Osteoblast (primary cell): Measurements from ENCODE around the gene FTO. TPM values are rescaled to one million over a fixed set of nuclear protein-coding genes. Genes with fewer than 3 reads are reported as not detected.

Experiments used
- DNase-seq: peaks from one replicate; pipeline ENCODE4 v3.0.0; 2011; ENCODE audit warnings: low spot score, mixed read lengths; ENCODE audit not compliant: insufficient read length; ENCODE audit errors: missing footprints
- H2AFZ ChIP-seq: 2 replicates; pipeline ENCODE4 v1.6.0; 2011; ENCODE audit warnings: mild to moderate bottlenecking, low read length
- H3K27ac ChIP-seq: 2 replicates; pipeline ENCODE4 v1.5.1; 2011; ENCODE audit warnings: mild to moderate bottlenecking, low read depth, low read length, moderate library complexity
- H3K27me3 ChIP-seq: 2 replicates; pipeline ENCODE4 v1.6.0; 2012; ENCODE audit warnings: mild to moderate bottlenecking, control low read depth, inconsistent platforms, low read length, moderate library complexity; ENCODE audit not compliant: insufficient read depth
- H3K36me3 ChIP-seq: 2 replicates; pipeline ENCODE4 v1.5.1; 2011; ENCODE audit warnings: mild to moderate bottlenecking, low read length, control low read depth, moderate library complexity; ENCODE audit not compliant: insufficient read depth
- H3K4me1 ChIP-seq: 2 replicates; pipeline ENCODE4 v1.5.1; 2011; ENCODE audit warnings: mild to moderate bottlenecking, low read length, control low read depth, moderate library complexity; ENCODE audit not compliant: insufficient read depth
- H3K4me2 ChIP-seq: 2 replicates; pipeline ENCODE4 v1.6.0; 2011; ENCODE audit warnings: mild to moderate bottlenecking, low read length; ENCODE audit not compliant: insufficient read depth
- H3K4me3 ChIP-seq: fragments of 200-600 bp; sonication (generic); 3 replicates; pipeline ENCODE4 v1.5.1; 2012; ENCODE audit warnings: mild to moderate bottlenecking, low read length, inconsistent platforms; ENCODE audit not compliant: insufficient read depth
- H3K79me2 ChIP-seq: 2 replicates; pipeline ENCODE4 v1.6.0; 2012; ENCODE audit warnings: mild to moderate bottlenecking, low read length, control low read depth, inconsistent platforms; ENCODE audit not compliant: insufficient read depth
- H3K9me3 ChIP-seq: 2 replicates; pipeline ENCODE4 v1.5.1; 2011; ENCODE audit warnings: low read depth, low read length, control low read depth
- H4K20me1 ChIP-seq: 2 replicates; pipeline ENCODE4 v1.6.0; 2012; ENCODE audit warnings: mild to moderate bottlenecking, low read length, control low read depth; ENCODE audit not compliant: insufficient read depth
- total RNA-seq: library from RNA; depleted of rRNA; stranded (reverse); fragments of >200 nt; gene quantifications from 2 replicates; pipeline ENCODE4 v1.2.3, GENCODE V29; 2012
- TF ChIP-seq, protein P1 (sequence below): IDR thresholded peaks from 2 replicates; pipeline ENCODE4 v1.5.1; 2011; ENCODE audit warnings: mild to moderate bottlenecking, low read depth, low read length, moderate library complexity; ENCODE audit errors: extremely low read depth

The FTO gene
- total RNA-seq, 1 donor: 152 TPM

DNA sequence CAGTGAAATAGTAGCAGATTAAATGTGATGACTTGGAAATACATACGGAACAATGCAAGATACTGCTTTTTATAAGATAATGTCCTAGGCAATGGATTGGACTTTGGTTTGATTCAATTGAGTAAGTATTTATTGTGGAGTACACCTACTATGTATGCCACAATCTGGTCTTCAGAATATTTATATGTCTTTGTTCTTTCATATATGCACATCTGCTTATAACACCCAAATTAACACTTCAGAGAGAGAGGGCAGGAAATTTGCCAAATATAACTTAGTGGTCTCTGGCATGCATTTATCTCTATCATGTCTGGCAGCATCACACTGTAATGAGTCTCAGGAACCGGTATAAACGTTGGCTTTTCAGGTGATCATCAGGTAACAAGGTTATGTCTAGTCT, 17.2 kb upstream of the FTO start:
- Histone ChIP-seq H3K9me3 (no peaks in the 10 kb centered on the region), H2AFZ (no peak overlapping the region), H3K27me3 (no peaks in the 10 kb centered on the region), H3K4me3 (no peak overlapping the region), H3K79me2 (no peaks in the 10 kb centered on the region), H3K27ac (no peak overlapping the region), H3K4me2 (no peak overlapping the region), H3K4me1 (no peaks in the 10 kb centered on the region), H3K36me3 (peaks cover 37% of the 10 kb centered on the region), H4K20me1 (no peaks in the 10 kb centered on the region)
- no peak for DNase-seq
- TF ChIP-seq, protein P1, sequence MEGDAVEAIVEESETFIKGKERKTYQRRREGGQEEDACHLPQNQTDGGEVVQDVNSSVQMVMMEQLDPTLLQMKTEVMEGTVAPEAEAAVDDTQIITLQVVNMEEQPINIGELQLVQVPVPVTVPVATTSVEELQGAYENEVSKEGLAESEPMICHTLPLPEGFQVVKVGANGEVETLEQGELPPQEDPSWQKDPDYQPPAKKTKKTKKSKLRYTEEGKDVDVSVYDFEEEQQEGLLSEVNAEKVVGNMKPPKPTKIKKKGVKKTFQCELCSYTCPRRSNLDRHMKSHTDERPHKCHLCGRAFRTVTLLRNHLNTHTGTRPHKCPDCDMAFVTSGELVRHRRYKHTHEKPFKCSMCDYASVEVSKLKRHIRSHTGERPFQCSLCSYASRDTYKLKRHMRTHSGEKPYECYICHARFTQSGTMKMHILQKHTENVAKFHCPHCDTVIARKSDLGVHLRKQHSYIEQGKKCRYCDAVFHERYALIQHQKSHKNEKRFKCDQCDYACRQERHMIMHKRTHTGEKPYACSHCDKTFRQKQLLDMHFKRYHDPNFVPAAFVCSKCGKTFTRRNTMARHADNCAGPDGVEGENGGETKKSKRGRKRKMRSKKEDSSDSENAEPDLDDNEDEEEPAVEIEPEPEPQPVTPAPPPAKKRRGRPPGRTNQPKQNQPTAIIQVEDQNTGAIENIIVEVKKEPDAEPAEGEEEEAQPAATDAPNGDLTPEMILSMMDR: no peak

DNA sequence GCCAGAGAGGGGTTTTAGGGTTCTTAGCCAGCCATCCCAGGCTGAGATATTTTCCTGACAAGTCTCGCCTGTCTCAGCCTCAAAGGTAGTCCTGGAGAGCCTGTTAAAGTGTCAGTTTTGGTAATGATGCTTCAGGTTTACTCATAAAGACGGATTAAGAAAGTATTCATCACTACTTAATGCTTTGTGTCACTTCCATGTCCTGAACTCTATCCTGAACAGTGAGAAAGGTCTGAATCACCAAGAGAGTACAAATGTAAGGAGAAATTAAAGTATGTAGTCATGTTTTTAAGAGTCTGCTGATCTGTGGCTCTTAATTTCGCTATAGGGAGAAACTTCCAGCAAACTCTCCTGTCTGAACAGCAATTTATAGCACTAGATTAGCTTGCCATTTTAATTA, 14.3 kb upstream of the FTO start:
- H3K79me2 ChIP-seq: no peaks in the 10 kb centered on the region
- TF ChIP-seq, protein P1: no peak
- no peaks in the 10 kb centered on the region for H4K20me1 ChIP-seq
- no peak for DNase-seq
- H3K4me3 ChIP-seq: no peak overlapping the region
- peaks cover 1% of the 10 kb centered on the region for H3K4me1 ChIP-seq
- peaks cover 49% of the 10 kb centered on the region for H3K36me3 ChIP-seq
- H2AFZ ChIP-seq: no peak overlapping the region
- no peaks in the 10 kb centered on the region for H3K27me3 ChIP-seq
- H3K27ac ChIP-seq: no peak overlapping the region
- H3K4me2 ChIP-seq: no peak overlapping the region
- H3K9me3 ChIP-seq: no peaks in the 10 kb centered on the region

DNA sequence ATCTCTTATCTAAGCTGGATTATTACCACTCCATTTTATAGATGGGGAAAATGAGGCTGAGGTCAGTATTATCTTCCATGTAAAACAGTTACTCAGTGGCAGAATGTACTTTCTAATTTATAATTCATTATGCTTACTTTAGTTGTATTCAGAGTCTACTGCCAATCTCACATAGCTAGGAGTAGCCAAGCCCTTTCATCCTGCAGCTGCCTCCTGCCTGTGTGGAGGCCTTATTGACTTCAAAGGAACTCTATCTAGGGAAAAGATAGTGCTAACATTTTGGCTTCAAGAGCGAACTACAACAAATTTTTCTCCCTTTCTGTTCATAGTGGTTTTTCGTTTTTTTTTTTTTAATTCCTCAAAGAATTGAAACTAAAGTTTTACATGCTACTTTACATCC, 13.2 kb upstream of the FTO start:
- no peak overlapping the region for H3K4me3 ChIP-seq
- no peaks in the 10 kb centered on the region for H3K79me2 ChIP-seq
- peaks cover 10% of the 10 kb centered on the region for H3K4me1 ChIP-seq
- DNase-seq: no peak
- H3K9me3 ChIP-seq: no peaks in the 10 kb centered on the region
- TF ChIP-seq, protein P1: no peak
- H2AFZ ChIP-seq: no peak overlapping the region
- no peak overlapping the region for H3K4me2 ChIP-seq
- no peak overlapping the region for H3K27ac ChIP-seq
- peaks cover 42% of the 10 kb centered on the region for H3K36me3 ChIP-seq
- H3K27me3 ChIP-seq: no peaks in the 10 kb centered on the region
- H4K20me1 ChIP-seq: no peaks in the 10 kb centered on the region

DNA sequence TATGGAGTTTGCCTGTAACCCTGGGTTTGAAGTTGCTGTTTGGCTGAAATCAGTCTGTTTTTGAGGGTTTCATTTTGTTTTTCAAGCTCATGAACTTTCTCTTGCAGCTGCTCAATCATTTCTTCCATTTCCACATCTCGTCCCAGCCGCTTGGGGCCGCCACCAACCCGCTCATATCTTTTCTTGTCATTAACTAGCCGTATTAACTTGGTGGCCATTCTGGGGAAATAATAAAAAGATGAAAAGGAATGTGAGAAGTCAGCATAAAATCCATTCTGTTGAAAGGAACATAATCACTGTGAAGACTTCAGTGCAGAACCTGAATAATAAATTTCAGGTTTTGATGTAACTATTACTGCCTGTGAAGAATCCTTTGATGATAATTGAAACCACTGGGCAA, 11.8 kb upstream of the FTO start:
- TF ChIP-seq, protein P1: no peak
- Histone ChIP-seq H2AFZ (no peak overlapping the region), H4K20me1 (no peaks in the 10 kb centered on the region), H3K27ac (no peak overlapping the region), H3K79me2 (no peaks in the 10 kb centered on the region), H3K4me2 (no peak overlapping the region), H3K9me3 (no peaks in the 10 kb centered on the region), H3K4me1 (peaks cover 10% of the 10 kb centered on the region), H3K36me3 (peaks cover 35% of the 10 kb centered on the region), H3K27me3 (no peaks in the 10 kb centered on the region), H3K4me3 (no peak overlapping the region)
- DNase-seq: no peak
